ENCODE data around the gene THSD7B.
"Not testable (repeated sequence)": the region's sequence is repeated elsewhere in the genome, so short reads cannot be mapped to it uniquely, and the experiment has no call there.

DNA sequence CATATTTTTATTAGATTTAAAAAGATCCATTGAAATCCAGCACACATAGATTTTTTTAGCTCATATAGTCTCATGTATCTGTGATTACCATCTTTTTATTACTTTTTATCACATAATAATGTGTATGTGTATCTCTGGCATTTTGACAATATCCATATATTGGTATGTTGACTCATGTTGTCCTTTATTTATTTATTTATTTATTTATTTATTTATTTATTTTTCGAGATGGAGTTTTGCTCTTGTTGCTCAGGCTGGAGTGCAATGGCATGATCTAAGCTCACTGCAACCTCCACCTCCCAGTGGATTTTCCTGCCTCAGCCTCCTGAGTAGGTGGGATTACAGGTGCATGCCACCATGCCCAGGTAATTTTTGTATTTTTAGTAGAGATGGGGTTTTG is 823.2 kb downstream of the THSD7B start:
- TF ChIP-seq, protein P1, sequence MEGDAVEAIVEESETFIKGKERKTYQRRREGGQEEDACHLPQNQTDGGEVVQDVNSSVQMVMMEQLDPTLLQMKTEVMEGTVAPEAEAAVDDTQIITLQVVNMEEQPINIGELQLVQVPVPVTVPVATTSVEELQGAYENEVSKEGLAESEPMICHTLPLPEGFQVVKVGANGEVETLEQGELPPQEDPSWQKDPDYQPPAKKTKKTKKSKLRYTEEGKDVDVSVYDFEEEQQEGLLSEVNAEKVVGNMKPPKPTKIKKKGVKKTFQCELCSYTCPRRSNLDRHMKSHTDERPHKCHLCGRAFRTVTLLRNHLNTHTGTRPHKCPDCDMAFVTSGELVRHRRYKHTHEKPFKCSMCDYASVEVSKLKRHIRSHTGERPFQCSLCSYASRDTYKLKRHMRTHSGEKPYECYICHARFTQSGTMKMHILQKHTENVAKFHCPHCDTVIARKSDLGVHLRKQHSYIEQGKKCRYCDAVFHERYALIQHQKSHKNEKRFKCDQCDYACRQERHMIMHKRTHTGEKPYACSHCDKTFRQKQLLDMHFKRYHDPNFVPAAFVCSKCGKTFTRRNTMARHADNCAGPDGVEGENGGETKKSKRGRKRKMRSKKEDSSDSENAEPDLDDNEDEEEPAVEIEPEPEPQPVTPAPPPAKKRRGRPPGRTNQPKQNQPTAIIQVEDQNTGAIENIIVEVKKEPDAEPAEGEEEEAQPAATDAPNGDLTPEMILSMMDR (IDR thresholded peaks at IDR 0.05 in 8 of 11, conservative IDR thresholded peaks at IDR 0.05 in 3 of 11) = not testable (repeated sequence)
- TF ChIP-seq POLR2A (IDR thresholded peaks at IDR 0.05) = not testable (repeated sequence)

All from spleen (tissue), 7 donors.